K562 (cell line): ENCODE data around the gene TBCCD1. TPM values are rescaled to one million over a fixed set of nuclear protein-coding genes. Genes with fewer than 3 reads are reported as not detected.
A peak's percentile ranks its signal among the peaks of the same experiment; 100 is the strongest.

Experiments used
- ARID1B ChIP-seq: fragments of 450-650 bp; IDR thresholded peaks from 2 replicates; pipeline ENCODE4 v1.6.1; 2016; ENCODE audit warnings: antibody characterized with exemption, mild to moderate bottlenecking, inconsistent platforms
- BMI1 ChIP-seq: fragments of 150-350 bp; IDR thresholded peaks from 2 replicates; pipeline ENCODE4 v1.6.1; 2014; ENCODE audit warnings: low read length
- CHD4 ChIP-seq: fragments of 200-600 bp; sonication (generic); IDR thresholded peaks from 3 replicates; pipeline ENCODE4 v1.6.1; 2012; ENCODE audit warnings: low read depth, mild to moderate bottlenecking, mixed read lengths, low read length, inconsistent platforms; ENCODE audit not compliant: insufficient read depth, insufficient replicate concordance, poor library complexity, severe bottlenecking
- FOSL1 ChIP-seq: fragments of 200-800 bp; sonication (Bioruptor generic); conservative IDR thresholded peaks from 2 replicates; pipeline ENCODE4 v1.6.1; 2016; ENCODE audit warnings: missing genetic modification characterization, missing compliant biosample characterization
- PTTG1 ChIP-seq: fragments of 450-650 bp; IDR thresholded peaks from 2 replicates; pipeline ENCODE4 v1.6.1; 2016; ENCODE audit warnings: low read depth, mild to moderate bottlenecking, missing genetic modification characterization, missing compliant biosample characterization
- RCOR1 ChIP-seq, 2 experiments: IDR thresholded peaks; 2 replicates each; pipeline ENCODE4 v1.6.1; 2012; ENCODE audit warnings: low read depth in 2 of 2, low read length in 2 of 2, borderline replicate concordance in 1 of 2, improper control_type of control experiment in 1 of 2
- SMARCA4 ChIP-seq: fragments of 450-650 bp; IDR thresholded peaks from 2 replicates; pipeline ENCODE4 v1.6.1; 2016
- TAF15 ChIP-seq: fragments of 200-400 bp; formaldehyde crosslinking; IDR thresholded peaks from 2 replicates; pipeline ENCODE4 v1.6.1; 2017; ENCODE audit warnings: mild to moderate bottlenecking, low read depth, low read length, moderate library complexity
- ZNF124 ChIP-seq: sonication (generic); formaldehyde crosslinking; IDR thresholded peaks from 2 replicates; pipeline ENCODE4 v1.8.1; 2022; ENCODE audit warnings: missing genetic modification reagents
- ZNF175 ChIP-seq: fragments of 200-800 bp; sonication (Bioruptor generic); IDR thresholded peaks from 2 replicates; pipeline ENCODE4 v1.6.1; 2016; ENCODE audit warnings: low read depth, mild to moderate bottlenecking, missing genetic modification characterization, missing compliant biosample characterization
- ZNF347 ChIP-seq: fragments of 450-650 bp; formaldehyde crosslinking; IDR thresholded peaks from 2 replicates; pipeline ENCODE4 v1.4.0; 2020; ENCODE audit warnings: low read depth, mild to moderate bottlenecking, moderate library complexity
- polyA plus RNA-seq, 8 experiments: library from polyadenylated mRNA; depleted of rRNA in 4 of 8; stranded (reverse) in 5 of 8; unstranded in 3 of 8; fragments of >200 nt; fragmentation: Nextera tagmentation in 2 of 8; fragmentation: Illumina TruSeq in 1 of 8; extraction: Ambion mirVana in 2 of 8; extraction: Trizol in 1 of 8; gene quantifications; 2 replicates each; pipeline versions ENCODE4 v1.2.1 to v1.2.3, GENCODE V29; 2011 to 2014; ENCODE audit warnings: inconsistent platforms in 1 of 8, missing spikeins in 1 of 8
- total RNA-seq, 7 experiments: library from RNA; depleted of rRNA in 6 of 7; stranded (reverse); fragments of >200 nt in 6 of 7; fragmentation: Illumina TruSeq in 2 of 7; extraction: Trizol in 2 of 7; gene quantifications; 2 replicates each; pipeline versions ENCODE4 v1.2.1 to v1.2.3, GENCODE V29; 2011 to 2021; ENCODE audit warnings: low replicate concordance in 1 of 7
- TF ChIP-seq, protein P1 (sequence below): fragments of 450-650 bp; IDR thresholded peaks from 2 replicates; pipeline ENCODE4 v1.6.1; 2016; ENCODE audit warnings: antibody characterized with exemption
- TF ChIP-seq, protein P2 (sequence below): fragments of 450-650 bp; IDR thresholded peaks from 2 replicates; pipeline ENCODE4 v1.6.1; 2017; ENCODE audit warnings: antibody characterized with exemption, mild to moderate bottlenecking
- TF ChIP-seq, protein P3 (sequence below): fragments of 250-450 bp; sonication (Bioruptor Pico); IDR thresholded peaks from 2 replicates; pipeline ENCODE4 v1.5.0; 2022; ENCODE audit warnings: mild to moderate bottlenecking
- TF ChIP-seq, protein P4 (sequence below): IDR thresholded peaks from 3 replicates; pipeline ENCODE4 v1.6.1; 2011; ENCODE audit warnings: borderline replicate concordance, mild to moderate bottlenecking; ENCODE audit not compliant: insufficient read length, insufficient read depth

The TBCCD1 gene
- total and polyA plus RNA-seq, 9 of the 15 experiments (the other 6 are each of a cell fraction or from before 2014, with no cell fraction given), result 17.7 to 31.1 (median 21.2) TPM

DNA sequence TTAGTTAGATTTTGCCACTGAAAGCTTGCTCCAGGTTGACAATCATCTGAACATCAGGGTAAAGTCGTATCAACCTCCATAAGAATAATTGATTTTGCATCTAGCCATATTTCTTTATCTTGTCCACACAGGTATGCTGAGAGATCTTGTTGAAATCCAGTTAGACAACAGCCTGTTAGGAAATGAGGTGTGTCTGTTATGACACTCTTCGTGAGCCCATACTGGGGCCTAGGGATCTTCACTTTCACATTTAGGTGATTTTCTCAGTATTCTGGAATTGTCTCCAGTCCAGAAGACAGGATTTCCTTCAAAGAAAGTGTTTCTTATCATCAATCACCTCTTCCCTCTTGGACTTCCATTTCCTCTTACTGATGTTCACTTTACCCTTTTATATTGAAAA is 21.5 kb upstream of the TBCCD1 start (continued):
- TF ChIP-seq, protein P1, sequence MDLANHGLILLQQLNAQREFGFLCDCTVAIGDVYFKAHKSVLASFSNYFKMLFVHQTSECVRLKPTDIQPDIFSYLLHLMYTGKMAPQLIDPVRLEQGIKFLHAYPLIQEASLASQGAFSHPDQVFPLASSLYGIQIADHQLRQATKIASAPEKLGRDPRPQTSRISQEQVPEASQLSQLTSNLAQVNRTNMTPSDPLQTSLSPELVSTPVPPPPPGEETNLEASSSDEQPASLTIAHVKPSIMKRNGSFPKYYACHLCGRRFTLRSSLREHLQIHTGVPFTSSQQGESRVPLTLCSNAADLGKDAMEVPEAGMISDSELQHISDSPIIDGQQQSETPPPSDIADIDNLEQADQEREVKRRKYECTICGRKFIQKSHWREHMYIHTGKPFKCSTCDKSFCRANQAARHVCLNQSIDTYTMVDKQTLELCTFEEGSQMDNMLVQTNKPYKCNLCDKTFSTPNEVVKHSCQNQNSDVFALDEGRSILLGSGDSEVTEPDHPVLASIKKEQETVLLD, result no peak
- TF ChIP-seq, protein P2, sequence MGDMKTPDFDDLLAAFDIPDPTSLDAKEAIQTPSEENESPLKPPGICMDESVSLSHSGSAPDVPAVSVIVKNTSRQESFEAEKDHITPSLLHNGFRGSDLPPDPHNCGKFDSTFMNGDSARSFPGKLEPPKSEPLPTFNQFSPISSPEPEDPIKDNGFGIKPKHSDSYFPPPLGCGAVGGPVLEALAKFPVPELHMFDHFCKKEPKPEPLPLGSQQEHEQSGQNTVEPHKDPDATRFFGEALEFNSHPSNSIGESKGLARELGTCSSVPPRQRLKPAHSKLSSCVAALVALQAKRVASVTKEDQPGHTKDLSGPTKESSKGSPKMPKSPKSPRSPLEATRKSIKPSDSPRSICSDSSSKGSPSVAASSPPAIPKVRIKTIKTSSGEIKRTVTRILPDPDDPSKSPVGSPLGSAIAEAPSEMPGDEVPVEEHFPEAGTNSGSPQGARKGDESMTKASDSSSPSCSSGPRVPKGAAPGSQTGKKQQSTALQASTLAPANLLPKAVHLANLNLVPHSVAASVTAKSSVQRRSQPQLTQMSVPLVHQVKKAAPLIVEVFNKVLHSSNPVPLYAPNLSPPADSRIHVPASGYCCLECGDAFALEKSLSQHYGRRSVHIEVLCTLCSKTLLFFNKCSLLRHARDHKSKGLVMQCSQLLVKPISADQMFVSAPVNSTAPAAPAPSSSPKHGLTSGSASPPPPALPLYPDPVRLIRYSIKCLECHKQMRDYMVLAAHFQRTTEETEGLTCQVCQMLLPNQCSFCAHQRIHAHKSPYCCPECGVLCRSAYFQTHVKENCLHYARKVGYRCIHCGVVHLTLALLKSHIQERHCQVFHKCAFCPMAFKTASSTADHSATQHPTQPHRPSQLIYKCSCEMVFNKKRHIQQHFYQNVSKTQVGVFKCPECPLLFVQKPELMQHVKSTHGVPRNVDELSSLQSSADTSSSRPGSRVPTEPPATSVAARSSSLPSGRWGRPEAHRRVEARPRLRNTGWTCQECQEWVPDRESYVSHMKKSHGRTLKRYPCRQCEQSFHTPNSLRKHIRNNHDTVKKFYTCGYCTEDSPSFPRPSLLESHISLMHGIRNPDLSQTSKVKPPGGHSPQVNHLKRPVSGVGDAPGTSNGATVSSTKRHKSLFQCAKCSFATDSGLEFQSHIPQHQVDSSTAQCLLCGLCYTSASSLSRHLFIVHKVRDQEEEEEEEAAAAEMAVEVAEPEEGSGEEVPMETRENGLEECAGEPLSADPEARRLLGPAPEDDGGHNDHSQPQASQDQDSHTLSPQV, result no peak
- TF ChIP-seq SMARCA4 (peak; percentile 61; the same call in 1 of the 2 replicates), ARID1B (peak; percentile 63), PTTG1 (tag) (no peak), FOSL1 (tag) (peak; percentile 69), ZNF124 (CRISPR knock-in tag) (no peak), ZNF347 (CRISPR knock-in tag) (no peak), ZNF175 (no peak), BMI1 (no peak), TAF15 (no peak), CHD4 (no peak), RCOR1 (IDR thresholded peaks at IDR 0.05; ENCODE audit: borderline replicate concordance in 1 of 2, low read depth in 2 of 2, low read length in 2 of 2) (no peak)
- TF ChIP-seq, protein P3, sequence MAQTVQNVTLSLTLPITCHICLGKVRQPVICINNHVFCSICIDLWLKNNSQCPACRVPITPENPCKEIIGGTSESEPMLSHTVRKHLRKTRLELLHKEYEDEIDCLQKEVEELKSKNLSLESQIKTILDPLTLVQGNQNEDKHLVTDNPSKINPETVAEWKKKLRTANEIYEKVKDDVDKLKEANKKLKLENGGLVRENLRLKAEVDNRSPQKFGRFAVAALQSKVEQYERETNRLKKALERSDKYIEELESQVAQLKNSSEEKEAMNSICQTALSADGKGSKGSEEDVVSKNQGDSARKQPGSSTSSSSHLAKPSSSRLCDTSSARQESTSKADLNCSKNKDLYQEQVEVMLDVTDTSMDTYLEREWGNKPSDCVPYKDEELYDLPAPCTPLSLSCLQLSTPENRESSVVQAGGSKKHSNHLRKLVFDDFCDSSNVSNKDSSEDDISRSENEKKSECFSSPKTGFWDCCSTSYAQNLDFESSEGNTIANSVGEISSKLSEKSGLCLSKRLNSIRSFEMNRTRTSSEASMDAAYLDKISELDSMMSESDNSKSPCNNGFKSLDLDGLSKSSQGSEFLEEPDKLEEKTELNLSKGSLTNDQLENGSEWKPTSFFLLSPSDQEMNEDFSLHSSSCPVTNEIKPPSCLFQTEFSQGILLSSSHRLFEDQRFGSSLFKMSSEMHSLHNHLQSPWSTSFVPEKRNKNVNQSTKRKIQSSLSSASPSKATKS (CRISPR knock-in tag), result no peak
- TF ChIP-seq, protein P4, sequence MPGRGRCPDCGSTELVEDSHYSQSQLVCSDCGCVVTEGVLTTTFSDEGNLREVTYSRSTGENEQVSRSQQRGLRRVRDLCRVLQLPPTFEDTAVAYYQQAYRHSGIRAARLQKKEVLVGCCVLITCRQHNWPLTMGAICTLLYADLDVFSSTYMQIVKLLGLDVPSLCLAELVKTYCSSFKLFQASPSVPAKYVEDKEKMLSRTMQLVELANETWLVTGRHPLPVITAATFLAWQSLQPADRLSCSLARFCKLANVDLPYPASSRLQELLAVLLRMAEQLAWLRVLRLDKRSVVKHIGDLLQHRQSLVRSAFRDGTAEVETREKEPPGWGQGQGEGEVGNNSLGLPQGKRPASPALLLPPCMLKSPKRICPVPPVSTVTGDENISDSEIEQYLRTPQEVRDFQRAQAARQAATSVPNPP, result no peak
